ENCODE results near the gene ELOVL3. TPM values are rescaled to one million over a fixed set of nuclear protein-coding genes. Genes with fewer than 3 reads are reported as not detected.
A peak's percentile ranks its signal among the peaks of the same experiment; 100 is the strongest.

The ELOVL3 gene, protein sequence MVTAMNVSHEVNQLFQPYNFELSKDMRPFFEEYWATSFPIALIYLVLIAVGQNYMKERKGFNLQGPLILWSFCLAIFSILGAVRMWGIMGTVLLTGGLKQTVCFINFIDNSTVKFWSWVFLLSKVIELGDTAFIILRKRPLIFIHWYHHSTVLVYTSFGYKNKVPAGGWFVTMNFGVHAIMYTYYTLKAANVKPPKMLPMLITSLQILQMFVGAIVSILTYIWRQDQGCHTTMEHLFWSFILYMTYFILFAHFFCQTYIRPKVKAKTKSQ
- not detected for total RNA-seq
- long read RNA-seq = 0 reads

- Histone ChIP-seq H3K36me3 (no peaks in the 10 kb centered on the region), H3K4me1 (peaks cover 0 to 10% (median 5%) of the 10 kb centered on the region in 4 donors), H3K4me3 (peak within 1 kb of the TSS in 2 of 3 donors; percentile 14 to 39), H3K27ac (peak within 1 kb of the TSS in 2 of 3 donors; percentile 24 to 48), H3K9me3 (no peaks in the 10 kb centered on the region), H3K27me3 (peaks cover 0 to 8% of the 10 kb centered on the region in 2 donors)
- DNase-seq (peak; percentile 90 to 92 (median 91)), ATAC-seq (peak; percentile 91 to 96 (median 94))
- intact Hi-C loops (cut with DNase I) = loop anchor here in 1 of 2 donors (5.0 kb wide), 1 partner anchor 176 kb away; no protein-coding TSS in a partner anchor
- TF ChIP-seq POLR2A (IDR thresholded peaks at IDR 0.05) = no peak
- TF ChIP-seq, protein P1, sequence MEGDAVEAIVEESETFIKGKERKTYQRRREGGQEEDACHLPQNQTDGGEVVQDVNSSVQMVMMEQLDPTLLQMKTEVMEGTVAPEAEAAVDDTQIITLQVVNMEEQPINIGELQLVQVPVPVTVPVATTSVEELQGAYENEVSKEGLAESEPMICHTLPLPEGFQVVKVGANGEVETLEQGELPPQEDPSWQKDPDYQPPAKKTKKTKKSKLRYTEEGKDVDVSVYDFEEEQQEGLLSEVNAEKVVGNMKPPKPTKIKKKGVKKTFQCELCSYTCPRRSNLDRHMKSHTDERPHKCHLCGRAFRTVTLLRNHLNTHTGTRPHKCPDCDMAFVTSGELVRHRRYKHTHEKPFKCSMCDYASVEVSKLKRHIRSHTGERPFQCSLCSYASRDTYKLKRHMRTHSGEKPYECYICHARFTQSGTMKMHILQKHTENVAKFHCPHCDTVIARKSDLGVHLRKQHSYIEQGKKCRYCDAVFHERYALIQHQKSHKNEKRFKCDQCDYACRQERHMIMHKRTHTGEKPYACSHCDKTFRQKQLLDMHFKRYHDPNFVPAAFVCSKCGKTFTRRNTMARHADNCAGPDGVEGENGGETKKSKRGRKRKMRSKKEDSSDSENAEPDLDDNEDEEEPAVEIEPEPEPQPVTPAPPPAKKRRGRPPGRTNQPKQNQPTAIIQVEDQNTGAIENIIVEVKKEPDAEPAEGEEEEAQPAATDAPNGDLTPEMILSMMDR (IDR thresholded peaks at IDR 0.05) = no peak
- 13% methylated on average over 22 of the region's 47 CpGs for WGBS (ENCODE audit: insufficient coverage, low coverage, low lambda C conversion rate, missing lambda C conversion rate)
These were observed at the start of gene ELOVL3 for GRCh38 chr10:102225646-102226541. Gene ELOVL3, plus strand, starts transcription at chr10:102226299. Its CDS starts 250 bp downstream, at chr10:102226549.

GRCh38 chr10:102184606-102185005 is 41.5 kb upstream of the ELOVL3 start:
- no peak overlapping the region for H3K4me3 ChIP-seq
- no peaks in the 10 kb centered on the region for H3K36me3 ChIP-seq
- no peaks in the 10 kb centered on the region for H3K9me3 ChIP-seq
- intact Hi-C loops (cut with DNase I) = no loop called here
- TF ChIP-seq, protein P1 (IDR thresholded peaks at IDR 0.05) = no peak
- no peak for TF ChIP-seq POLR2A (IDR thresholded peaks at IDR 0.05)
- DNase-seq = no peak
- H3K4me1 ChIP-seq = no peaks in the 10 kb centered on the region
- H3K27ac ChIP-seq = no peak overlapping the region
- WGBS (ENCODE audit: insufficient coverage, low coverage, low lambda C conversion rate, missing lambda C conversion rate) = 80% methylated on average over 2 of the region's 2 CpGs
- ATAC-seq = no peak
- H3K27me3 ChIP-seq = no peaks in the 10 kb centered on the region

DNA sequence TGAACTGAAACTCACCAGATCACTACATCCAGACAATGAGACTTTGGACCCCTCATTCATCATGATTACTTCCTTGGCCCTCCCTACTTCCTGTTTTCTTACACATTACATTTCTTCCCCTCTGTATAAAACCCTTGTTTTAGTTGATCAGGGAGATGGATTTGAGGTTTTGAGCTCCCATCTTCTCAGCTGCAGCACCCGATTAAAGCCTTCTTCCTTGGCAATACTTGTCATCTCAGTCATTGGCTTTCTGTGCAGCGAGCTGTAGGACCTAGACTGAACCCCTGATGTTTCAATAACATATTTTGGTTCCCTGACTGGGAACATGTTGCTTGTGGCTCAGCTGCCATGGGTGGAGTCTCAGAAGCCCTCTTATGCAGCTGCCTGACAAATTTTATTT is 40.8 kb upstream of the ELOVL3 start:
- 50% methylated on average over 2 of the region's 2 CpGs for WGBS (ENCODE audit: insufficient coverage, low coverage, low lambda C conversion rate, missing lambda C conversion rate)
- no peaks in the 10 kb centered on the region for H3K4me1 ChIP-seq
- TF ChIP-seq, protein P1 (IDR thresholded peaks at IDR 0.05) = no peak
- no peak for TF ChIP-seq POLR2A (IDR thresholded peaks at IDR 0.05)
- no peak overlapping the region for H3K4me3 ChIP-seq
- no peaks in the 10 kb centered on the region for H3K9me3 ChIP-seq
- DNase-seq (no peak), ATAC-seq (no peak)
- no peaks in the 10 kb centered on the region for H3K27me3 ChIP-seq
- no peaks in the 10 kb centered on the region for H3K36me3 ChIP-seq
- intact Hi-C loops (cut with DNase I) = no loop called here
- H3K27ac ChIP-seq = no peak overlapping the region

DNA sequence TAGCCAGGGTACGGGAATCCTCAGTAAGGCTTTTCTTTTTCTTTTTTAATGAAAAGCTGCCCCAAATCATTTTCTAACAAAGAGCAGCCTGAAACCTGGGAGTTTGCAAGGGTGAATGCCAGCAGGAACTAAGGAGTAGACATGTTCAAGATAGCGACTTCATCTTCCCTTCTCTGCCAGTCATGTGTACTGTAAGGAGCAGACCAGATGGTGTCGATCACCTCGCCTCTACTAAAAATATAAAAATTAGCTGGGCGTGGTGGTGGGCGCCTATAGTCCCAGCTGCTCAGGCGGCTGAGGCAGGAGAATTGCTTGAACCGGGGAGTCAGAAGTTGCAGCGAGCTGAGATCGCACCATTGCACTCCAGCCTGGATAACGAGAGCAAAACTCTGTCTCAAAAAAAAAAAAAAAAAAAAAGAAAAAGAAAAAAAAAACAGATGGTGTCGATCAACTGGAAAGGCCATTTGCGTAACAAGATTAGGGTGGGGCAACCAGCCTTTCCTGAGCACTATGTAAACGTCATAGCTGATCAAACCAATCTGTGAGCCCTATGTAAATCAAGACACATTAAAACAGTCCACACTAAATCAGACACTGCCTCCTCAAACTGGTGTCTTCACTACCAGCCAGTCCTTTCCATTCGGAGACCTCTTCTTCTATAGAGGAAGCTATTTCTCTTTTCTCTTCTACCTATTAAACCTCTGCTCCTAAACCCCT is 40.1 kb upstream of the ELOVL3 start:
- Histone ChIP-seq H3K27ac (no peak overlapping the region), H3K27me3 (no peaks in the 10 kb centered on the region), H3K36me3 (no peaks in the 10 kb centered on the region), H3K4me1 (no peaks in the 10 kb centered on the region), H3K9me3 (no peaks in the 10 kb centered on the region), H3K4me3 (no peak overlapping the region)
- DNase-seq (no peak), ATAC-seq (no peak)
- TF ChIP-seq, protein P1 (IDR thresholded peaks at IDR 0.05) = no peak
- TF ChIP-seq POLR2A (IDR thresholded peaks at IDR 0.05) = no peak
- intact Hi-C loops (cut with DNase I) = no loop called here
- 80% methylated on average over 11 of the region's 15 CpGs for WGBS (ENCODE audit: insufficient coverage, low coverage, low lambda C conversion rate, missing lambda C conversion rate)
